Caco-2 (cell line): ENCODE data around the gene SYTL2. TPM values are rescaled to one million over a fixed set of nuclear protein-coding genes. Genes with fewer than 3 reads are reported as not detected.

ENCODE experiments used
- BruUV-seq: library from RNA; stranded (reverse); fragments of 400-500 nt; replicated peaks from 2 replicates; lab custom pipeline; 2021; lab: Mats Ljungman, UMichigan
- CTCF ChIA-PET: fragments of 300-600 bp; sonication (Branson Sonifier 250); formaldehyde crosslinking; loops from one replicate; lab custom pipeline; 2022; ENCODE audit warnings: antibody characterized with exemption; lab: Charles Lee
- POLR2A ChIA-PET: fragments of 300-600 bp; sonication (Branson Sonifier 250); formaldehyde crosslinking; loops from one replicate; lab custom pipeline; 2022; ENCODE audit warnings: antibody characterized with exemption; lab: Charles Lee
- DNase-seq, 2 experiments: peaks; one replicate each; pipeline versions ENCODE4 v3.0.0 to v3.0.0-alpha.2; 2020 to 2022
- H3K27me3 ChIP-seq: replicated peaks from 2 replicates; pipeline ENCODE4 v1.6.0; 2011; ENCODE audit warnings: low read length; ENCODE audit not compliant: control insufficient read depth, insufficient read depth
- H3K36me3 ChIP-seq: 2 replicates; pipeline ENCODE4 v1.5.1; 2011; ENCODE audit warnings: low read length; ENCODE audit not compliant: control insufficient read depth, insufficient read depth
- H3K4me1 ChIP-seq: fragments of 250-450 bp; sonication (Bioruptor Pico); 2 replicates; pipeline ENCODE4 v1.5.1; 2020; ENCODE audit warnings: mild to moderate bottlenecking
- H3K4me3 ChIP-seq: 2 replicates; pipeline ENCODE4 v1.5.1; 2011; ENCODE audit warnings: low read depth, mild to moderate bottlenecking, control low read depth, low read length
- H3K9me3 ChIP-seq: fragments of 250-450 bp; sonication (Bioruptor Pico); 2 replicates; pipeline ENCODE4 v1.5.1; 2020; ENCODE audit warnings: mild to moderate bottlenecking, moderate library complexity
- H3K27ac Mint-ChIP-seq: one replicate; pipeline ENCODE4 v1.8.0; 2022; ENCODE audit warnings: mixed read lengths; ENCODE audit not compliant: unreplicated experiment
- H3K27me3 Mint-ChIP-seq: one replicate; pipeline ENCODE4 v1.8.0; 2022; ENCODE audit warnings: mixed read lengths; ENCODE audit not compliant: insufficient read depth, unreplicated experiment
- H3K36me3 Mint-ChIP-seq: one replicate; pipeline ENCODE4 v1.8.0; 2022; ENCODE audit warnings: mild to moderate bottlenecking, mixed read lengths; ENCODE audit not compliant: insufficient read depth, unreplicated experiment
- H3K4me1 Mint-ChIP-seq: one replicate; pipeline ENCODE4 v1.8.0; 2022; ENCODE audit warnings: low read depth, mixed read lengths; ENCODE audit not compliant: unreplicated experiment
- H3K4me3 Mint-ChIP-seq: one replicate; pipeline ENCODE4 v1.8.0; 2022; ENCODE audit warnings: mild to moderate bottlenecking, moderate library complexity, mixed read lengths; ENCODE audit not compliant: unreplicated experiment
- H3K9me3 Mint-ChIP-seq: one replicate; pipeline ENCODE4 v1.8.0; 2022; ENCODE audit warnings: mixed read lengths; ENCODE audit not compliant: unreplicated experiment
- CTCF ChIP-seq, 2 experiments: fragments of 200-600 bp in 1 of 2; IDR thresholded peaks; 1 replicate in 1 of 2; 2 replicates in 1 of 2; pipeline versions ENCODE4 v1.5.1 to v1.8.0; 2011 to 2022; ENCODE audit warnings: antibody characterized with exemption in 1 of 2, control low read depth in 1 of 2, inconsistent platforms in 1 of 2, low read depth in 1 of 2, low read length in 1 of 2, mild to moderate bottlenecking in 1 of 2, moderate library complexity in 1 of 2; ENCODE audit not compliant: insufficient read depth in 1 of 2, severe bottlenecking in 1 of 2, unreplicated experiment in 1 of 2
- intact Hi-C: fragments of 100-400 bp; cut with micrococcal nuclease; formaldehyde crosslinking; loops from one replicate; pipeline ENCODE4 v1.10.0; 2022; ENCODE audit not compliant: unreplicated experiment
- total RNA-seq: library from RNA; stranded (reverse); gene quantifications from 2 replicates; pipeline ENCODE4 v1.2.3, GENCODE V29; 2022

Gene SYTL2
- total RNA-seq, 1 experiment from 2014 or later = 110 TPM

- Mint-ChIP-seq H3K4me3 (peak overlapping the region; percentile 80), H3K4me1 (peaks cover 56% of the 10 kb centered on the region), H3K9me3 (no peaks in the 10 kb centered on the region), H3K27ac (peak overlapping the region; percentile 44), H3K27me3 (no peaks in the 10 kb centered on the region), H3K36me3 (no peaks in the 10 kb centered on the region)
- BruUV-seq = no TSS peak
- H3K36me3 ChIP-seq = no peaks in the 10 kb centered on the region
- peak; percentile 69 to 76 for DNase-seq
- H3K27me3 ChIP-seq = no peaks in the 10 kb centered on the region
- peak; percentile 66 to 88 for TF ChIP-seq CTCF (IDR thresholded peaks at IDR 0.05; ENCODE audit: insufficient read depth in 1 of 2, low read depth in 1 of 2, low read length in 1 of 2, severe bottlenecking in 1 of 2, unreplicated experiment in 1 of 2)
- intact Hi-C loops = loop anchor here (1.0 to 5.0 kb wide), 8 partner anchors 16 to 213 kb away; partner anchors contain the start of genes CCDC83 and CREBZF
- H3K4me1 ChIP-seq = peaks cover 29% of the 10 kb centered on the region
- CTCF ChIA-PET = interaction anchor here (0.6 to 3.4 kb wide), 20 partner anchors 9 to 420 kb away, joined by 3 to 46 read pairs (median 4); partner anchors contain the start of genes CCDC83, CCDC89 and TMEM126A
- H3K4me3 ChIP-seq = peak overlapping the region; percentile 91
- H3K9me3 ChIP-seq = no peaks in the 10 kb centered on the region
- POLR2A ChIA-PET = interaction anchor here (0.6 to 1.6 kb wide), 5 partner anchors 14 to 147 kb away, joined by 3 to 6 read pairs (median 4); partner anchors contain the start of gene CREBZF
Measured at GRCh38 chr11:85809863-85810262, 1.1 kb downstream of the SYTL2 start.

DNA sequence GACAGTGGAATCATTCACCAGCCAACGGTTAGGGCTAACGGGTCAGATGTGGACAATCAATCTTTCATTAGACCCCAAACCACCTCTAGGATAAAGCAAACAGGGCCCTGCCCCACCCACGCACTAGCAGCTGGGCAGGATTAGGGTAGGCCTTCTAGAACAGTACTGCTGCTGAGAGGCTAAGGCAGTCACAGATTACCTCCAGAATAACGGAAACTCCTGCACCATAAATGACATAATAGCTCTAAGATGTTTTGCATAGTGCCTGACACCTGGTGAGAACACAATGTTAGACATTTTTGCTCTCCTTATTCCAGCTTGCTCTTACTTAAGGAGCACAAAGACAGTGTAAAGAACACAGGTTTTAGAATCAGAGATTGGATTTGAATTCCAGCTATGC, 1.8 kb downstream of the SYTL2 start:
- Histone ChIP-seq H3K27me3 (no peaks in the 10 kb centered on the region), H3K9me3 (no peaks in the 10 kb centered on the region), H3K4me3 (peak overlapping the region; percentile 91), H3K36me3 (no peaks in the 10 kb centered on the region), H3K4me1 (peaks cover 29% of the 10 kb centered on the region)
- Mint-ChIP-seq H3K4me3 (peak overlapping the region; percentile 80), H3K27ac (no peak overlapping the region), H3K36me3 (no peaks in the 10 kb centered on the region), H3K4me1 (peaks cover 56% of the 10 kb centered on the region), H3K27me3 (no peaks in the 10 kb centered on the region), H3K9me3 (no peaks in the 10 kb centered on the region)
- no TSS peak for BruUV-seq
- no peak for TF ChIP-seq CTCF (IDR thresholded peaks at IDR 0.05; ENCODE audit: insufficient read depth in 1 of 2, low read depth in 1 of 2, low read length in 1 of 2, severe bottlenecking in 1 of 2, unreplicated experiment in 1 of 2)
- ChIA-PET POLR2A (interaction anchor here (0.6 to 1.6 kb wide), 5 partner anchors 13 to 159 kb away, joined by 3 to 6 read pairs (median 4); no protein-coding TSS in a partner anchor), CTCF (interaction anchor here (0.6 to 3.4 kb wide), 19 partner anchors 8 to 161 kb away, joined by 3 to 46 read pairs (median 4); partner anchors contain the start of genes CCDC83, CCDC89 and TMEM126A)
- intact Hi-C loops = loop anchor here (1.0 kb wide), 1 partner anchor 144 kb away; the partner anchor contains the start of gene CREBZF
- no peak for DNase-seq

- Mint-ChIP-seq H3K27ac (no peak overlapping the region), H3K27me3 (no peaks in the 10 kb centered on the region), H3K36me3 (no peaks in the 10 kb centered on the region), H3K4me3 (no peak overlapping the region), H3K9me3 (peaks cover 2% of the 10 kb centered on the region), H3K4me1 (peaks cover 50% of the 10 kb centered on the region)
- Histone ChIP-seq H3K36me3 (no peaks in the 10 kb centered on the region; the same call in 1 of the 2 replicates), H3K4me1 (peaks cover 29% of the 10 kb centered on the region), H3K4me3 (no peak overlapping the region), H3K9me3 (no peaks in the 10 kb centered on the region), H3K27me3 (no peaks in the 10 kb centered on the region)
- BruUV-seq = no TSS peak
- intact Hi-C loops = no loop called here
- ChIA-PET POLR2A (no interaction called here), CTCF (no interaction called here)
- no peak for TF ChIP-seq CTCF (IDR thresholded peaks at IDR 0.05; ENCODE audit: insufficient read depth in 1 of 2, low read depth in 1 of 2, low read length in 1 of 2, severe bottlenecking in 1 of 2, unreplicated experiment in 1 of 2)
- no peak for DNase-seq
Measured at GRCh38 chr11:85806876-85807275, 4.1 kb downstream of the SYTL2 start.
